Subcutaneous abdominal adipose tissue (tissue), 5 donors: Measurements from ENCODE around the gene RNF145.

Experiments
- H3K27ac ChIP-seq: one replicate; pipeline ENCODE4 v1.7.0; 2013; ENCODE audit warnings: low read depth, mild to moderate bottlenecking, inconsistent platforms, low read length, moderate library complexity
- H3K27me3 ChIP-seq, 5 donors: one replicate each; pipeline ENCODE4 v1.7.0; 2013; ENCODE audit warnings: low read length in 5 of 5, inconsistent platforms in 1 of 5; ENCODE audit not compliant: control insufficient read depth in 5 of 5, insufficient read depth in 4 of 5
- H3K36me3 ChIP-seq, 5 donors: one replicate each; pipeline ENCODE4 v1.7.0; 2013; ENCODE audit warnings: low read length in 5 of 5; ENCODE audit not compliant: control insufficient read depth in 5 of 5, insufficient read depth in 5 of 5
- H3K4me1 ChIP-seq, 5 donors: one replicate each; pipeline ENCODE4 v1.7.0; 2013; ENCODE audit warnings: low read length in 5 of 5, mild to moderate bottlenecking in 3 of 5, moderate library complexity in 1 of 5; ENCODE audit not compliant: control insufficient read depth in 5 of 5, insufficient read depth in 5 of 5
- H3K4me3 ChIP-seq, 5 donors: one replicate each; pipeline ENCODE4 v1.7.0; 2013; ENCODE audit warnings: low read length in 5 of 5, low read depth in 1 of 5
- H3K9ac ChIP-seq, 5 donors: one replicate each; pipeline ENCODE4 v1.7.0; 2013; ENCODE audit warnings: low read length in 5 of 5, mild to moderate bottlenecking in 4 of 5, moderate library complexity in 3 of 5
- H3K9me3 ChIP-seq, 5 donors: one replicate each; pipeline ENCODE4 v1.7.0; 2013; ENCODE audit warnings: low read length in 5 of 5; ENCODE audit not compliant: control insufficient read depth in 5 of 5
- donor health status: healthy.
- donor health status: healthy.
- donor health status: healthy.
- donor health status: healthy.
- donor health status: healthy.

Gene RNF145

DNA sequence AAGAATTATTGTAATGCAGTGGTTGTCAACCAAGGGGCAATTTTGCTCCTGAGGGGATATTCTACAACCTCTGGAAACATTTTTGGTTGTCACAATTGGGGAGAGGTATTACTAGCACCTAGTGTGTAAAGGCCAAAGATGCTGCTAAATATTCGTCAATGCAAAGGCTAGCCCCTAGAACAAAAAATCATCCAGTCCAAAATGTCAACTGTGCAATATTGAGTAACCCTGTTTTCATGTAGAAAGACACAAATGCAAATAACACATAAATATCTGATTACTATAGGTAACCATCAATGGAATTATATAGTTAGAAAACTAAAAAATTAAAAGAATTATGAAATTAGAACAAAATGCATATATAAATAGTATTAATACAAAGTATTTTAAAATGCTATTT, 26.1 kb downstream of the RNF145 start:
- Histone ChIP-seq H3K9ac (no peak overlapping the region), H3K27ac (no peak overlapping the region), H3K36me3 (peaks cover 0 to 2% (median 0%) of the 10 kb centered on the region in 5 donors), H3K27me3 (no peaks in the 10 kb centered on the region), H3K9me3 (no peaks in the 10 kb centered on the region), H3K4me1 (peaks cover 0 to 15% (median 0%) of the 10 kb centered on the region in 5 donors), H3K4me3 (no peak overlapping the region)

DNA sequence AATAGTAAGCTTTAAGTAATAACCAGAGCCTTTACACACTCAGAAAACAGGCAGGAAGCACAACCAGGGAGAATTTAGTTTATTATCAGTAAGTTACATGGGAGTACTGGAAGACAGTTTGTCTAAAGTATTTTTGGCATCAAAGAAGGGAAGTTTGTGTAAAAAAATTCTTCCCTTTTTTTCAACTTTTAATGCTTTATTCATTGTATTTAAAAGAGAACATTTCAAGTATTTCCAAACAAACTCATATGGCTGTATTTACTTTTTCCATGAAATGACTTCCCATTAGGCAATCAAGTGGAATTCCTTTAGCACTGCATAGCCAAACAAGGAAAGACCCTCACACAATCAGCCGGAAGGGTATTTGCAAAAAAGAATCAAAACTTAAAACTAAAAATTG, 26.7 kb downstream of the RNF145 start:
- no peaks in the 10 kb centered on the region for H3K27me3 ChIP-seq
- H3K36me3 ChIP-seq = peaks cover 0 to 2% (median 0%) of the 10 kb centered on the region in 5 donors
- no peaks in the 10 kb centered on the region for H3K9me3 ChIP-seq
- H3K27ac ChIP-seq = no peak overlapping the region
- H3K9ac ChIP-seq = no peak overlapping the region
- peaks cover 0 to 15% (median 0%) of the 10 kb centered on the region in 5 donors for H3K4me1 ChIP-seq
- no peak overlapping the region for H3K4me3 ChIP-seq

- H3K36me3 ChIP-seq = peaks cover 0 to 2% (median 0%) of the 10 kb centered on the region in 5 donors
- H3K4me1 ChIP-seq = peaks cover 0 to 15% (median 0%) of the 10 kb centered on the region in 5 donors
- no peak overlapping the region for H3K4me3 ChIP-seq
- H3K9me3 ChIP-seq = no peaks in the 10 kb centered on the region
- H3K27me3 ChIP-seq = no peaks in the 10 kb centered on the region
- no peak overlapping the region for H3K9ac ChIP-seq
- no peak overlapping the region for H3K27ac ChIP-seq
Observed at GRCh38 chr5:159181651-159182050, 27.7 kb downstream of the RNF145 start.

GRCh38 chr5:159181152-159181551, 28.2 kb downstream of the RNF145 start:
- Histone ChIP-seq H3K9ac (no peak overlapping the region), H3K36me3 (peaks cover 0 to 3% (median 2%) of the 10 kb centered on the region in 5 donors), H3K27me3 (no peaks in the 10 kb centered on the region), H3K4me1 (peaks cover 0 to 15% (median 0%) of the 10 kb centered on the region in 5 donors), H3K4me3 (no peak overlapping the region), H3K27ac (no peak overlapping the region), H3K9me3 (no peaks in the 10 kb centered on the region)

GRCh38 chr5:159179529-159180305, 29.6 kb downstream of the RNF145 start:
- no peaks in the 10 kb centered on the region for H3K27me3 ChIP-seq
- H3K36me3 ChIP-seq = peaks cover 0 to 6% (median 2%) of the 10 kb centered on the region in 5 donors
- no peak overlapping the region for H3K9ac ChIP-seq
- H3K4me1 ChIP-seq = peaks cover 0 to 18% (median 3%) of the 10 kb centered on the region in 5 donors
- H3K27ac ChIP-seq = peak overlapping the region; percentile 5
- no peaks in the 10 kb centered on the region for H3K9me3 ChIP-seq
- no peak overlapping the region for H3K4me3 ChIP-seq

DNA sequence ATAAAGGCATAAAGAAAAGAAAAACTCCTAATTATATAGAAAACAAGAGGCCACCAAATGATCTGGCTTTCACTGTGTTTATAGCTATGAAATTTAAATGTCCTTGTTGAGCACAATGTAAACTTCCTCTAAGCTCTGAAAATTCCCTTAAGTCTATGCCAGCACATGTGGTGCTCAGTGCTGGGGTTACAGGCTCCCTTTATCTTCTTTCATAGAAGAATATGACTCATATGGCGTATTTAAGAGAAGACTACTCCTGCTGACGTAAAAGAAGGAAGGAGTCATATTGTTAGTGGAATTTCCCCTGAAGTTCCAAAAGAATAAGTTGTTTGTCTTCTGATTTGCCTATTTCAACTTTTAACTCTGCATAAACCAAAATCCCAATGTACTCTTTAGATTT, 30.4 kb downstream of the RNF145 start:
- H3K4me1 ChIP-seq = peaks cover 0 to 23% (median 3%) of the 10 kb centered on the region in 5 donors

DNA sequence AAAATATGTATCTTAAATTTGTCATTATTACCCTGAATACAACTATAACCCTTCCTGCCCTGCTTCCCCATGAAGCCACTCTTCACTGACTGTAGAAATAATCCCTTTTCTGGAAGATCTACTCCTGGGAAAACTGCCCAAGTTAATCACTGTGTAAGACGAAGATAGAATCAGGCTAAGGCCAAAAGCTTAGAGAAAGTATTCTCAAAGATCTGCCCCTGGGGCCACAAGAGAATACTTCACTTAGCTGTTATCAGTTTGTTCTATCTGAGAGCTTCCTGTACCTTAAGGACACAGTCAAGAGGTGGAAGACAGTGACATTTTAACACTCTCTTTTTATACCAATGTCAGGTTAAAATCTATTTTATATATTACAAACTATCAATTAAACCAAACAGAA, 33.8 kb downstream of the RNF145 start:
- Histone ChIP-seq H3K9me3 (no peaks in the 10 kb centered on the region), H3K9ac (peak overlapping the region in 1 of 5 donors; percentile 4), H3K36me3 (peaks cover 0 to 13% (median 2%) of the 10 kb centered on the region in 5 donors), H3K4me1 (peaks cover 0 to 13% (median 3%) of the 10 kb centered on the region in 5 donors), H3K27ac (no peak overlapping the region), H3K27me3 (no peaks in the 10 kb centered on the region), H3K4me3 (no peak overlapping the region)

More for the DNA sequence above, 30.4 kb downstream of the RNF145 start:
- Histone ChIP-seq H3K36me3 (peaks cover 0 to 6% (median 2%) of the 10 kb centered on the region in 5 donors), H3K9me3 (no peaks in the 10 kb centered on the region), H3K27ac (no peak overlapping the region), H3K27me3 (no peaks in the 10 kb centered on the region), H3K4me3 (no peak overlapping the region), H3K9ac (no peak overlapping the region)

DNA sequence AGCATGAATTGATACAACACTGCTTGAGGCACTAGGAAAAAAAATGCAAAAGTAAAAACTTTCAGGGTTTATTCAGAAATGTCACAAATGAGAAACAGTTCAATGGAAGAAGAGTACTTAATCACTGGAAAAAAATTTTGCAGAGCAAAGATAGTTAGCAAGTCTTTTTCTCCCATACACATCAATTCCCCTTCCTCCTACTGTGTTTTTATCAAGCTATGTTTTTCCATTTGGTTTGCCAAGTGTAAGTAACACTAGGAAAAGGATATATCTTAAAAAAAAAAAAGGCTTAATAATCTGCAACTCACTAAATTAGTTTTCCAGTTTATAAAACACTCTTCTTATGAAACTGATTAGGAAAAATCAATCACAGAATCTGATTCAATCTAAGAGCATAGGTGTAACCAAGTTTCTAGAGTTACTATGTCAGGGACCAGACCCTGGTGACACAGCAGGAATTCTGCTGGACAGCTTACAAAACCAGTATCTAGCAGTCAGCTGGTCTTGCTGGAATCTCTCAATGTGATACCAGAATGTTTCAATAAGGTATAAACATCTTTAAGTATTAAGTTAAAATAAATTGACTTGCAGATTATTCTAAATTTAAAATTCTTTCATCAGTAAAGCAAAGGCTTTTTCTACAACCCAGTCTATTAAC, 34.7 kb downstream of the RNF145 start:
- Histone ChIP-seq H3K4me1 (peaks cover 0 to 13% (median 3%) of the 10 kb centered on the region in 5 donors), H3K27me3 (no peaks in the 10 kb centered on the region), H3K9me3 (no peaks in the 10 kb centered on the region), H3K9ac (no peak overlapping the region), H3K27ac (no peak overlapping the region), H3K36me3 (peaks cover 0 to 17% (median 2%) of the 10 kb centered on the region in 5 donors), H3K4me3 (no peak overlapping the region)

- Histone ChIP-seq H3K4me1 (peaks cover 0 to 8% (median 3%) of the 10 kb centered on the region in 5 donors), H3K36me3 (peaks cover 0 to 15% (median 4%) of the 10 kb centered on the region in 5 donors), H3K9ac (no peak overlapping the region), H3K27ac (no peak overlapping the region), H3K9me3 (no peaks in the 10 kb centered on the region), H3K27me3 (no peaks in the 10 kb centered on the region), H3K4me3 (no peak overlapping the region)
Observed at GRCh38 chr5:159171274-159171673, 38.1 kb downstream of the RNF145 start.

DNA sequence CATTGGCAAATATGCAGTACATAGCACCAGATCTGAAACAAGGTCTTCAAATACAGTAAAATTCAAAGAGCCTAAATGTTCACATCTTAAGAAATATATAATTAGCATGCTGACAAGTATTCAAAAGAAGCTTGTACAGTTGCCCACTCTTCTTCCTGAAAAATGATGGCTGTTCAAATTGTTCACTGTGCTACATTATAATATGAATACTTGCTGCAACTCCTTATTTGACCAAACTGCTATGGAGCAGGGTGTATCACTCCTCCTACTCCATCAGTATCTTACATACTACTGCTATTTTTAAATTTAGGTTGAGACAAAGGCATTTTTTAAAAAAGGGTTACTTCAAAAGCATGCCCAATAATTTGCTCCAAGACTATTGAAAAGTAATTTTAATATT, 39.3 kb downstream of the RNF145 start:
- Histone ChIP-seq H3K36me3 (peaks cover 0 to 15% (median 6%) of the 10 kb centered on the region in 5 donors), H3K4me1 (peaks cover 0 to 6% (median 0%) of the 10 kb centered on the region in 5 donors), H3K9me3 (no peaks in the 10 kb centered on the region), H3K4me3 (no peak overlapping the region), H3K27ac (no peak overlapping the region), H3K27me3 (no peaks in the 10 kb centered on the region), H3K9ac (no peak overlapping the region)
